GM19395 (cell line): ENCODE data around the gene INSL6.
"Not testable (repeated sequence)": the region's sequence is repeated elsewhere in the genome, so short reads cannot be mapped to it uniquely, and the experiment has no call there.

Experiments used
- ATAC-seq: cut with Tn5 transposase; IDR thresholded peaks from one replicate; pipeline ENCODE4 v1.9.1; 2021; ENCODE audit warnings: mild to moderate bottlenecking, moderate library complexity; ENCODE audit not compliant: unreplicated experiment

INSL6 gene, protein sequence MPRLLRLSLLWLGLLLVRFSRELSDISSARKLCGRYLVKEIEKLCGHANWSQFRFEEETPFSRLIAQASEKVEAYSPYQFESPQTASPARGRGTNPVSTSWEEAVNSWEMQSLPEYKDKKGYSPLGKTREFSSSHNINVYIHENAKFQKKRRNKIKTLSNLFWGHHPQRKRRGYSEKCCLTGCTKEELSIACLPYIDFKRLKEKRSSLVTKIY

GRCh38 chr9:5185220-5185840, at the start of gene INSL6:
INSL6 (minus strand) TSS chr9:5185639; CDS start chr9:5185602, 37 bp downstream.
- ATAC-seq: no peak

DNA sequence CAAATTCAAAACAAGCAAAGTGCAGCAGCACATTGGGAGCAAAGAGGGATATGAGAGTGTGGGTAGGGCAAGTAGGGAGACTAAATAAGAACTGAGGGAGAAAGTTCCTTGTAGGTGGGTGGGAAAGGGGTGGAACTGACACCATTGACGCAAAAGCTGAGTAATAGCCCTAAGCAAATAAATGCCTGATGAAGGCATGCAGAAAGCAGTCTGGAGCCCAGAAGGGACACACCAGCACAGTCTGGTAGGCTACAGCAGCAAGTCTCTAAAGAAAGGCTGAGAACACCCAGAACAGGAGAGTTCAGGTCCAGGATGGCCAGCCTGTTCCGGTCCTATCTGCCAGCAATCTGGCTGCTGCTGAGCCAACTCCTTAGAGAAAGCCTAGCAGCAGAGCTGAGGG, 45.8 kb upstream of the INSL6 start, which contains the start of gene INSL4:
Gene INSL4, plus strand, starts transcription at position 208 of the 400 bp plus-strand sequence. Its CDS starts 105 bp downstream, at position 313.
- ATAC-seq: no peak

DNA sequence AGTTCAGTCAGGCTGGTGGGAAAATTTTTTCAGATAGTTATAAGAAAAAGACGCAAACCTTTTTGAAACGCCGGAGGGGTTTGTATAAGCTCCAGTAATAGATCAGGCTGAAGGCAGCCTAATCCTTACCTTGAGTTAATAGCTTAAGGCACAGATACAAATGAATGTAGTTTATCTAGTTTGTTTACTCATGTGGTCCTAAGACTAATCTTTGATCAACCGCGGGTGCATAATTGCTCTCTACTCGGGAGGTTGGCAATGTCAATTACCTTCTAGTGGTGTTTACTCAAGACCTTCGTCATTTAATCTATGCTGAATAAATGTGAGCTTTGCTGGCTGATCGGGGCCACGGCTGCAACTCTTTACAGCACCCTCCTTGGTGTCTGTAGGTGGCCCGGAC, 45.1 kb upstream of the INSL6 start:
- no peak for ATAC-seq

- no peak for ATAC-seq
Observed at GRCh38 chr9:5205071-5205470, 19.6 kb upstream of the INSL6 start.

- ATAC-seq: no peak
Observed at GRCh38 chr9:5195463-5195862, 10.0 kb upstream of the INSL6 start.

GRCh38 chr9:5193345-5193744, 7.9 kb upstream of the INSL6 start:
- ATAC-seq: no peak

DNA sequence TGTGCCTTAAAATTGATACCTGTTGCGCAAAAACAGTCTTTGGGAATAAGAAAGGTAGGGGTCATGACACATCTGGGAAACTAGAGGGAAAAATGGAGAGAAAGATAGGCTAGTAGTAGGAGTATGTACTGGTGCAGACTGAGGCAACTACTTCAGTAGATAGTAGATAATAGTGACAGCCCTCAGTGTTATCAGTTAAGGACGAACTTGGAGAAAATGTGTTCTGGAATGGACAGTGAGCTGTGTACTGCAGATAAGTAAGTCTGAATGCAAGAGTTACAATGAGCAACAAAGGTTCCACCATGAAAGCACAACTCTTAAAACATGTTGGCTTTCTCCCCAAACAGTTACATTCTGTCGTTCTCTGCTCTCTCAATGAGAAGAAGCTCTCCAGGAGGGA, 6.5 kb upstream of the INSL6 start:
- ATAC-seq: no peak

DNA sequence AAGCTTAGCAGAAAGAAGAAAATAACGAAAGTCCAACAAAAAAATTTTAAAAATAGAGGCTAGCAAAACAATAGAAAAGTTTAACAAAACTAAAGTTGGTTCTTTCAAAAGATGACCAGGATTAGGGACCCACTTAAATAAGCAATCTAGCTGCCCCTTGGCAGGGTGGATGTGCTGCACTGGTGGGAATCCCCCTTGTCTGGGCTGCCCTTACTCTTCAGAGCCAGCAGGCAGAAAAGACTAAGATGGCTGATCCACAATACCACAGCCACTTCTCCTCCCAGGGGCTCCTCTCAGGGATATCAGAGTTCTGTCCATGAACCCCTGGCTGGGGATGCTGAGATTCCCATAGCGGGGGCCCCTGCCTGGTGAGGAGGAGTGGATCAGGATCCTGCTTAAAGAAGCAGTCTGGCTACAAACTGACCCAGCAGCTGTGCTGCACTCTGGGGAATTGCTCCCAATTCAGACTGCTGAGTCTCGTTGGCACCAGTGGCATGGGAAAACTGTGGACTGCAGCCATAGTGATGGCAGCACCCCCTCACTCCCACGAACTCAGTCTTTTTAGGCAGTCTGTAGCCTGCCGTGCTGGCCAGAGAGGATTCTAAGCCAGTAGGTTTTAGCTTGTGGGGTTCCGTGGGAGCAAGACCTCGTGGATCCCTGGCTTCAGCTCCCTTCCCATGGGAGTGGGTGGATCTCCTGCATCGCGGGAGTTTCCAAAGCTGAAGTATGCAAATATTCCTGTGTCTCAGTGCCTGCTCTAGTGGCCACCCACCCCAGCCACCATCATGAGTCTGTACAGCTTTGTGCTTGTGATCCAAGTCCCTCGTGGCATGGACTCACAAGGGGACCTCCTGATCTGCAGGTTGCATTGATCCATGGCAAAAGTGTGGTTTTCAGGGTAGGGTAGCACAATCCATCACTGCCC, 2.9 kb upstream of the INSL6 start:
- ATAC-seq: no peak

DNA sequence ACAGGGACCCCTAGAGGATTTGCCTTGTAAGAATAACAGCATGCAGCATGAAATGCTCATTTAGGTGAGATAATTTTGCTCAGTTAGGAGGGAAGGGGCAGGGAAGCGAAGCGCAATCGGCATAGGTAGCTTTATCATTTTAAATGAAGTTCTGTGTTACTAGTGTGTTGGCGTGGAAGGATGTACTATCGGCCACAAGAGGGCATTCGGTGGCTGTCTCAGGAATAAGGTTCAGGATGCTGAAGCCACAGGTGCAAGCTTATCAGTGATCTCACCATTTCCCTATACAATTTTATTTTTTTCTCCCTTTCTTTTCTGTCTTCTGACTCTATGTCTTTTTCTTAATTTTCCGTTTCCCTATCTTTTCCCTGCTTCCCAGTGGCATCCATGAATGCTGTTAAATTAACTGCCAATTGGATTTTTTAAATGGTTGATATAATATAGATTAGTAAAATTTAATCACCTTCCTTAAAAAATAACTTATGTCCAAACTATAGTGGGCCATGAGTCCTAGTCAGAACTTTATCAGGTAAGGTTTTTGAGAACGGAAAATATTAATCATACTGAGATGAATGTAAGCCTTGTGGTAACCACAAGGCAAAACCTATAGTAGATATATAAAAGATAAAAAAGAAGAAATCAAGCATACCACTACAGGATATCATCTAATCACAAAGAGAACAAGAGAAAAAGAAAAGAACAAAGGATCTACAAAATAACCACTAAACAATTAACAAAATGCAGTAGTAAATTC, 1.2 kb upstream of the INSL6 start:
- peak; percentile 69 for ATAC-seq

DNA sequence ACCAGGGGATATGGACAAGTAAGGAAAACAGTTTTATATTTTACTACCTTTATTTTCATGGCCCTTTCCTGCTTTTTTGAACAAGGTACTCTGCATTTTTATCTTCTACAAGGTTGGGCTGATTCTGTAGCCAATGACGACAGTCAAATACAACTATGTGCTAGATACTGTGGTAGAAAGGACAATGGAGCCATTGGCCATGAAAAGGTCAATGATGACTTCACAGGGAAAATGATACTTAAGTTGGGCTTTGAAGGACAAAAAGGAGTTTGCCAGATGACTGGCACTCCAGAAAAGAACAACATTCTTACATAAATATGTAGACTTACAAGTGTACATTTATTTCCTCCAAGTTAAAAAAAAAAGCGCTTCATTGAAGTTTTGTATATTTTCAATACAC, 663 bp downstream of the INSL6 start:
- no peak for ATAC-seq

GRCh38 chr9:5180631-5181030, 4.8 kb downstream of the INSL6 start:
- ATAC-seq: not testable (repeated sequence)

DNA sequence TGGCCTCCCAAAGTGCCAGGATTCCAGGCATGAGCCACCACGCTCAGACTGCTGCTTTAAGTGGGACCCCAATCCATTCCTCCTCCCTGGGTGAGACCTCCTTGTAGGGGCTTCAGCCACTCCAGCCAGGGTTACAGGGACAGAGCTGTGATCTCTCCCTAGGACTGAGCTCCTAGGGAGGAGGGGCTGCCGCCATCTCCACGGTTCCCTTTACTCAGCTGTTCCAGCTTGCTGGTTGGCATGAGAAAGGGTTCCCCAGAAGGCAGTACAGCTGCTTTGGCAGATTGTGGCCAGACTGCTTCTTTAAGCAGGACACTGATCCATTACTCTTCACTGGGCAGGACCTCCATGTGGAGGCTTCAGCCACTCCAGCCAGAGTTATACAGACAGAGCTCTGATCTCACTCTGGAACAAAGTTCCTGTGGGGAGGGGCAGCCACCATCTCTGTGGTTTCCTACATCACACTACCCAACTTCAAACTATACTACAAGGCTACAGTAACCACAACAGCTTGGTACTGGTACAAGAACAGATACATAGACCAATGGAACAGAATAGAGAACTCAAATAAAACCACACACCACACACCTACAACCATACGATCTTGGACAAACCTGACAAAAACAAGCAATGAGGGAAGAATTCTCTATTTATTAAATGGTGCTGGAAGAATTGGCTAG, 7.2 kb downstream of the INSL6 start:
- no peak for ATAC-seq

DNA sequence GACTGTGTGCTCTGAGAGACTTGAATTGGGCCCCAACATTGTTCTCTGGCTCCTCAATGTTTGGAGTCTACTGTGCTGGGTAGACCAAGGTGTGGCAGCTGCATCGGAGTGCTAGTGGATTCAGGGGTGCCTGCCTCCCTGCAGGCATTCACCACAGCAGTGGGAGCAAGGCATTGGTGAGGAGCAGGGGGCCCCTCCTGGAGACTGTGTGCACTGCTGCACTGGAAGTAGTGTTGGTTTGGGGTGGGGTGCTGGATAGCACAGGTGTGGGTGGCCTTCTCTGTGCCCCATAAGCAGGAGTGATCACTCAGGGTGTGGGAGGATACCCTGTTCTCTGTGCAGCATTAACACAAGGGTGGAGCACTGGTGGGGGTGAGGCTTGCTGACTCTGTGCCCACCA, 39.2 kb downstream of the INSL6 start:
- no peak for ATAC-seq

DNA sequence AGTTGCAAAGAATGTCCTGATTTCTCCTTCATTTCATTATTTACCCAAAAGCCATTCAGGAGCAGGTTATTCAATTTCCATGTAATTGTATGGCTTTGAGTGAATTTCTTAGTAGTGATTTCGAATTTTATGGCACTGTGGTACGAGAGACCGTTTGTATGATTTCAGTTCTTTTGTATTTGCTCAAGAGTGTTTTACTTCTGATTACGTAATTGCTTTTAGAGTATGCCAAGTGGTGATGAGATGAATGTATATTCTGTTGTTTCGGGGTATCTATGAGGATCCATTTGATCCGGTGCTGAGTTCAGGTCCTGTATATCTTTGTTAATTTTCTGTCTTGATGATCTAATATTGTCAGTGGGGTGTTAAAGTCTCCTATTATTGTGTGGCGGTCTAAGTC, 41.2 kb downstream of the INSL6 start:
- no peak for ATAC-seq

DNA sequence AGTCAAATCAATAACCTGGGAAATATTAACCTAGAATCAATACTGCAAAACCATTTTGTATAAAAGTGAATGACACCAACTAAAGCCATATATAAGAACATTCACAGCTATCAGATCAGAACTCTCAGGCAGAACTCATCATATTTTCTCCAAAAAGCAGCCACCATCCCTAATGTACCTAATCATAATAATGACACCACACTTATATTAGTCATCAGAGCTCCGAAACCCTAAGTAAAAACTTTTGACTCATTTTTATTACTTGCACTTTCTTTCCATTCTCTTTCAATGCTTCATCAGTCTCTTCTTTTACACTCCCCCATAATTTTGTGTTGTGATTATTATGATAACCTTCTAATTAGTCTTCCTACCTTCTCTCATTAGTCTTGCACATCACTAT, 45.3 kb downstream of the INSL6 start:
- ATAC-seq: no peak

GRCh38 chr9:5122516-5122915, 62.9 kb downstream of the INSL6 start:
- ATAC-seq: no peak

- no peak for ATAC-seq
Observed at GRCh38 chr9:5122116-5122515, 63.3 kb downstream of the INSL6 start.

GRCh38 chr9:5113994-5114748, 71.3 kb downstream of the INSL6 start:
- ATAC-seq: no peak
